Cardiac fibroblast (primary cell): ENCODE data around the gene PRSS53.
A peak's percentile ranks its signal among the peaks of the same experiment; 100 is the strongest.

ENCODE experiments used
- DNase-seq, 2 donors: peaks; one replicate each; pipeline versions ENCODE4 v3.0.0 to v3.0.0-alpha.2; 2010; ENCODE audit warnings: low read depth in 2 of 2
- H3K4me3 ChIP-seq, 2 donors: replicated peaks in 1 of 2; 1 replicate in 1 of 2; 2 replicates in 1 of 2; pipeline ENCODE4 v1.5.1; 2011; ENCODE audit warnings: low read depth in 2 of 2, low read length in 2 of 2, mild to moderate bottlenecking in 2 of 2, moderate library complexity in 1 of 2
- TF ChIP-seq, protein P1 (sequence below): IDR thresholded peaks from one replicate; pipeline ENCODE4 v1.5.1; 2011; ENCODE audit warnings: low read depth, mild to moderate bottlenecking, low read length, inconsistent platforms

Gene PRSS53

DNA sequence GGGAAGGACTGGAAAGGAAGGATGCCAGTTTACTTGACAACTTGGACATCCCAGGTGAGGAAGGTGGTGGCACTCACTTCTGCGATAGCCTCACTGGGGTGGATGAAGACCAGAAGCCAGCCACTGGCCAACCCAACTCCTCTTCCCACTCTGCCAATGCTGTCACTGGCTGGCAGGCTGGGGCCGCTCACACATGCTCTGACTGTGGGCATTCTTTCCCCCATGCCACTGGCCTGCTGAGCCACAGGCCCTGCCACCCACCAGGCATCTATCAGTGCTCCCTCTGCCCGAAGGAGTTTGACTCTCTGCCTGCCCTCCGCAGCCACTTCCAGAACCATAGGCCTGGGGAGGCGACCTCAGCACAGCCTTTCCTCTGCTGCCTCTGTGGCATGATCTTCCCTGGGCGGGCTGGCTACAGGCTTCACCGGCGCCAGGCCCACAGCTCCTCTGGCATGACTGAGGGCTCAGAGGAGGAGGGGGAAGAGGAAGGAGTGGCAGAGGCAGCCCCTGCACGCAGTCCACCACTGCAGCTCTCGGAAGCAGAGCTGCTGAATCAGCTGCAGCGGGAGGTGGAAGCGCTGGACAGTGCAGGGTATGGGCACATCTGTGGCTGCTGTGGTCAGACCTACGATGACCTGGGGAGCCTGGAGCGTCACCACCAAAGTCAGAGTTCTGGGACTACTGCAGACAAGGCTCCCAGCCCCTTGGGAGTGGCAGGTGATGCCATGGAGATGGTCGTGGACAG lies 10.0 kb downstream of the PRSS53 start:
- no peak overlapping the region for H3K4me3 ChIP-seq
- no peak for DNase-seq
- TF ChIP-seq, protein P1, sequence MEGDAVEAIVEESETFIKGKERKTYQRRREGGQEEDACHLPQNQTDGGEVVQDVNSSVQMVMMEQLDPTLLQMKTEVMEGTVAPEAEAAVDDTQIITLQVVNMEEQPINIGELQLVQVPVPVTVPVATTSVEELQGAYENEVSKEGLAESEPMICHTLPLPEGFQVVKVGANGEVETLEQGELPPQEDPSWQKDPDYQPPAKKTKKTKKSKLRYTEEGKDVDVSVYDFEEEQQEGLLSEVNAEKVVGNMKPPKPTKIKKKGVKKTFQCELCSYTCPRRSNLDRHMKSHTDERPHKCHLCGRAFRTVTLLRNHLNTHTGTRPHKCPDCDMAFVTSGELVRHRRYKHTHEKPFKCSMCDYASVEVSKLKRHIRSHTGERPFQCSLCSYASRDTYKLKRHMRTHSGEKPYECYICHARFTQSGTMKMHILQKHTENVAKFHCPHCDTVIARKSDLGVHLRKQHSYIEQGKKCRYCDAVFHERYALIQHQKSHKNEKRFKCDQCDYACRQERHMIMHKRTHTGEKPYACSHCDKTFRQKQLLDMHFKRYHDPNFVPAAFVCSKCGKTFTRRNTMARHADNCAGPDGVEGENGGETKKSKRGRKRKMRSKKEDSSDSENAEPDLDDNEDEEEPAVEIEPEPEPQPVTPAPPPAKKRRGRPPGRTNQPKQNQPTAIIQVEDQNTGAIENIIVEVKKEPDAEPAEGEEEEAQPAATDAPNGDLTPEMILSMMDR: no peak

GRCh38 chr16:31077592-31078396 lies 10.9 kb downstream of the PRSS53 start:
- no peak for DNase-seq
- no peak overlapping the region for H3K4me3 ChIP-seq
- TF ChIP-seq, protein P1: no peak

DNA sequence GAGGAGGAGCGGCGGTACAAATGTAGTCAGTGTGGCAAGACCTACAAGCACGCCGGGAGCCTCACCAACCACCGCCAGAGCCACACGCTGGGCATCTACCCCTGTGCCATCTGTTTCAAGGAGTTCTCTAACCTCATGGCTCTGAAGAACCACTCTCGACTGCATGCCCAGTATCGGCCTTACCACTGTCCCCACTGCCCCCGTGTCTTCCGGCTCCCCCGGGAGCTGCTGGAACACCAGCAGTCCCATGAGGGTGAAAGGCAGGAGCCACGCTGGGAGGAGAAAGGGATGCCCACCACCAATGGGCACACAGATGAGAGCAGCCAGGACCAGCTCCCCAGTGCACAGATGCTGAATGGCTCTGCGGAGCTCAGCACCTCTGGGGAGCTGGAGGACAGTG lies 11.7 kb downstream of the PRSS53 start:
- no peak for DNase-seq
- TF ChIP-seq, protein P1: no peak
- no peak overlapping the region for H3K4me3 ChIP-seq

- TF ChIP-seq, protein P1: no peak
- H3K4me3 ChIP-seq: no peak overlapping the region
- no peak for DNase-seq
Observed at GRCh38 chr16:31076319-31076718, 12.4 kb downstream of the PRSS53 start.

- TF ChIP-seq, protein P1: no peak
- DNase-seq: peak in 1 of 2 donors; percentile 18
- peak overlapping the region; percentile 92 to 97 for H3K4me3 ChIP-seq
Observed at GRCh38 chr16:31074814-31075183, 13.9 kb downstream of the PRSS53 start.

DNA sequence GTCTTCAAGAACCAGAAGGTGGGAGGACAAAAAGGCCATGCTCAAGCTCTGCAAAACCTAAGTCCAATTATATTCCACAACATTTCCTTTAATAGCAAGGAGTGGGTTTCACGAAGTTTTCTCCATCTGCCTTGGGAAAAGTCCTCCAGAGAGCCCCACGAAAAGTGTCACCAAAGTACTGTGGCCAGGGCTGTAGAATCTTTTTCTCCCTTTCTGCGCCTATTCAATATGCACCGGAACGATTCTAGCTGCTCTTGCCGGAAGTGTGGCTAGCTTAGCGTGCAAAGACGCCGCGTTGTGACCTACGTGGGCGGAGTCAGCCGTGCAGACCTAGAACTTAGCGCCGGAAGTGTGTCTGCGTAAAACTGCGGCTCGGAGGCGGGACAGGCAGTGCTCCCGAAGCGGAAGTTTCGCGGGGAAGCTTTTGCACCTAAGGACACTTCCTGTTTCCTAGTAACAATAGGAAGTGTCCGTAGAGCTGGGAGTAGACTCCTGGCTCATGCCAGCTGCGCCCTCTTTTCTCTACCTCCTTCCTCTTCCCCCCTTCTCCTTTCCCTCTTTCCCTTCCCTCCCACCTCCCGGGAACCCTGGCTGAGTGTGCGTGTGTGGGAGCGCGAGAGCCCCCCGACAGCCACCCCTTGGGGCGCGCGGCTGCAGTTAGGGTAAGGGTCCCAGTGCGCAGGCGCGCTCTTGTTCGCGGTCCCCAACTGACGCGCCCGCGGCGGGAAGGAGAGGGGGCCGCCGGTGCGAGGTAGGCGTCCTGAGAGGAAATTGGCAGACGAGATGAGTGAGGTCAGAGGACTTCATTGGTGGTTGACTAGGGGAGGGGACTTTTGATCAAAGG lies 14.6 kb downstream of the PRSS53 start, which contains the start of the genes ZNF646 and ZNF668:
Gene ZNF646, plus strand, starts transcription at position 453 of the 844 bp plus-strand sequence. CDS start 1,903 bp downstream, outside the sequence.
Gene ZNF668, minus strand, starts transcription at position 271 of the 844 bp plus-strand sequence. CDS start 9,781 bp downstream, outside the sequence.
- peak; percentile 99 for DNase-seq
- TF ChIP-seq, protein P1: no peak
- H3K4me3 ChIP-seq: peak within 1 kb of the TSS; percentile 92 to 97
